ENCODE measurements around the gene OR11G2. TPM values are rescaled to one million over a fixed set of nuclear protein-coding genes. Genes with fewer than 3 reads are reported as not detected.

Gene OR11G2
- total RNA-seq, 1 donor from 2014 or later, result not detected

DNA sequence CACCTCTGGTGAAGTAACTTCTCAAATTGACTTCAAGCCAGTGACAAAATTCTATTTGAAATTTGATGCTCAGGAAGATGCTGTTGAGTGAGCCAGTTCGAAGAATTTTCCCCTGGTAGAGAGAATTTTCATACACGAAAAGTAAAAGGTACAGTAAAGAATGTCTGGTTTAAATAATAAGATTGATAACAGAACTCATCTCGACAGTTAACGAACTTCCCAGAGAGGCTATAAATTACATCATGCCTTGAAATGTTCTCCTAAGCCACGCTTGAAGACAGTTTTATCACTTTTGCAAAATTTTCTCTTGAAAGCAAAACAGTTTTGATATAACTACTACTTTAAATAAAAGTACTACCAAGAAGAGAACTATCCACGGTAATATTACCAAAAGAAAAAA is 14.4 kb upstream of the OR11G2 start:
- Mint-ChIP-seq H3K36me3 (ENCODE audit: low read depth) (peaks cover 4% of the 10 kb centered on the region), H3K27me3 (ENCODE audit: low read depth) (no peaks in the 10 kb centered on the region), H3K27ac (ENCODE audit: unreplicated experiment) (no peak overlapping the region), H3K4me1 (no peaks in the 10 kb centered on the region), H3K9me3 (peaks cover 20% of the 10 kb centered on the region), H3K4me3 (no peak overlapping the region)
- no peak for DNase-seq (ENCODE audit: low read depth, low spot score)
- TF ChIP-seq CTCF (conservative IDR thresholded peaks at IDR 0.05), result no peak

- H3K27me3 Mint-ChIP-seq (ENCODE audit: low read depth), result no peaks in the 10 kb centered on the region
- no peak overlapping the region for H3K27ac Mint-ChIP-seq (ENCODE audit: unreplicated experiment)
- DNase-seq (ENCODE audit: low read depth, low spot score), result no peak
- peaks cover 4% of the 10 kb centered on the region for H3K36me3 Mint-ChIP-seq (ENCODE audit: low read depth)
- no peak for TF ChIP-seq CTCF (conservative IDR thresholded peaks at IDR 0.05)
- H3K9me3 Mint-ChIP-seq, result peaks cover 23% of the 10 kb centered on the region
- no peak overlapping the region for H3K4me3 Mint-ChIP-seq
- H3K4me1 Mint-ChIP-seq, result no peaks in the 10 kb centered on the region
Measured at GRCh38 chr14:20177433-20177974, 13.2 kb upstream of the OR11G2 start.

DNA sequence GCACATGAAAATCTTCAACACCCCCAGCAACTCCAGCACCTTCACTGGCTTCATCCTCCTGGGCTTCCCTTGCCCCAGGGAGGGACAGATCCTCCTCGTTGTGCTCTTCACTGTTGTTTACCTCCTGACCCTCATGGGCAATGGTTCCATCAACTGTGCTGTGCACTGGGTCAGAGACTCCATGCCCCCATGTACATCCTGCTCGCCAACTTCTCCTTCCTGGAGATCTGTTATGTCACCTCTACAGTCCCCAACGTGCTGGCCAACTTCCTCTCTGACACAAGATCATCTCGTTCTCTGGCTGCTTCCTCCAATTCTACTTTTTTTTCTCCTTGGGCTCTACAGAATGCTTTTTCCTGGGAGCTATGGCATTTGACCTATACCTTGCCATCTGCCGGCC is 11.5 kb upstream of the OR11G2 start:
- H3K27me3 Mint-ChIP-seq (ENCODE audit: low read depth), result no peaks in the 10 kb centered on the region
- no peak overlapping the region for H3K4me3 Mint-ChIP-seq
- peaks cover 4% of the 10 kb centered on the region for H3K36me3 Mint-ChIP-seq (ENCODE audit: low read depth)
- peaks cover 20% of the 10 kb centered on the region for H3K9me3 Mint-ChIP-seq
- H3K4me1 Mint-ChIP-seq, result no peaks in the 10 kb centered on the region
- no peak for TF ChIP-seq CTCF (conservative IDR thresholded peaks at IDR 0.05)
- no peak overlapping the region for H3K27ac Mint-ChIP-seq (ENCODE audit: unreplicated experiment)
- DNase-seq (ENCODE audit: low read depth, low spot score), result no peak

DNA sequence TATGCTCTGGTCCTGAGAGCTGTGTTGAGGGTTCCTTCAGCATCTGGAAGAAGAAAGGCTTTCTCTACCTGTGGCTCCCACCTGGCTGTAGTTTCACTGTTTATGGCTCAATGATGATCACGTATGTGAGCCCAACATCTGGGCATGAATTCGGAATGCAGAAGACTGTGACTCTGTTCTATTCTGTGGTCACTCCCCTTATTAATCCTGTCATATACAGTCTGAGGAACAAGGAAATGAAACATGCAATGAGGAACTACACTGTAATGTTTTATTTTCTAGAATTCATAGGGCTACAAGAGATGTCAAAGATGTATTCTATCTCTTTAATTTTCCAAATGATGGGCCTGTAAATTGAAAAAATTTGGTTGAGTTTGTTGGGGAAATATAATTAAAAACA is 10.8 kb upstream of the OR11G2 start:
- no peak for TF ChIP-seq CTCF (conservative IDR thresholded peaks at IDR 0.05)
- Mint-ChIP-seq H3K9me3 (peaks cover 22% of the 10 kb centered on the region), H3K4me3 (no peak overlapping the region), H3K27me3 (ENCODE audit: low read depth) (no peaks in the 10 kb centered on the region), H3K27ac (ENCODE audit: unreplicated experiment) (no peak overlapping the region), H3K36me3 (ENCODE audit: low read depth) (peaks cover 4% of the 10 kb centered on the region), H3K4me1 (no peaks in the 10 kb centered on the region)
- DNase-seq (ENCODE audit: low read depth, low spot score), result no peak

DNA sequence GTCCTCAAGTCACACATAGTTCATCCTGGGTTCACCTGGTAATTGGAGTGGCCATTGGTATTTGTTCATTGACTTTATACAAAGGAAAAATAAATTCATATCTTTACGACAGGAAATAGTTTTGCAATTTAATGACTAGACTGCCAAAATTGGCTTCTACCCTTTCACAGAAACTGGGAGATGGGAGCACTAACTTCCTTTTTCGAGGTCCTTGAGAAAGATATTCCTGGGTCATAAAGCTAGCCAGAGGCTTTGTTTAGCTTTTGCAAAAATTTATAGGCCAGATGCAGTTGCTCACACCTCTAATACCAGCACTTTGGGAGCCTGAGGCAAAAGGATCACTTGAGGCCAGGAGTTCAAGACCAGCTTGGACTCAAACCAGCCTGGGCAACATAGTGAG is 10.2 kb upstream of the OR11G2 start:
- Mint-ChIP-seq H3K4me1 (no peaks in the 10 kb centered on the region), H3K36me3 (ENCODE audit: low read depth) (peaks cover 4% of the 10 kb centered on the region), H3K27me3 (ENCODE audit: low read depth) (no peaks in the 10 kb centered on the region), H3K9me3 (peaks cover 22% of the 10 kb centered on the region), H3K4me3 (no peak overlapping the region), H3K27ac (ENCODE audit: unreplicated experiment) (no peak overlapping the region)
- TF ChIP-seq CTCF (conservative IDR thresholded peaks at IDR 0.05), result no peak
- no peak for DNase-seq (ENCODE audit: low read depth, low spot score)

GRCh38 chr14:20184181-20184580 is 6.5 kb upstream of the OR11G2 start:
- H3K9me3 Mint-ChIP-seq, result peaks cover 22% of the 10 kb centered on the region
- no peak overlapping the region for H3K4me3 Mint-ChIP-seq
- peaks cover 4% of the 10 kb centered on the region for H3K36me3 Mint-ChIP-seq (ENCODE audit: low read depth)
- H3K4me1 Mint-ChIP-seq, result no peaks in the 10 kb centered on the region
- DNase-seq (ENCODE audit: low read depth, low spot score), result no peak
- no peak overlapping the region for H3K27ac Mint-ChIP-seq (ENCODE audit: unreplicated experiment)
- no peak for TF ChIP-seq CTCF (conservative IDR thresholded peaks at IDR 0.05)
- H3K27me3 Mint-ChIP-seq (ENCODE audit: low read depth), result no peaks in the 10 kb centered on the region

All from neural crest cell (in vitro differentiated cells).